GM21360 (cell line): Measurements from ENCODE around the gene TECPR2.
A peak's percentile ranks its signal among the peaks of the same experiment; 100 is the strongest.
"Not testable (repeated sequence)": the region's sequence is repeated elsewhere in the genome, so short reads cannot be mapped to it uniquely, and the experiment has no call there.

Source experiments
- ATAC-seq: cut with Tn5 transposase; IDR thresholded peaks from one replicate; pipeline ENCODE4 v1.9.1; 2021; ENCODE audit warnings: mild to moderate bottlenecking, moderate library complexity; ENCODE audit not compliant: unreplicated experiment

Gene TECPR2

GRCh38 chr14:102523569-102524450 lies 161.1 kb downstream of the TECPR2 start:
- no peak for ATAC-seq

- ATAC-seq = peak; percentile 97
These were observed 161.9 kb downstream of the TECPR2 start for GRCh38 chr14:102524451-102525218.

- no peak for ATAC-seq
These were observed 162.6 kb downstream of the TECPR2 start for GRCh38 chr14:102525219-102525928.

- ATAC-seq = no peak
These were observed 163.3 kb downstream of the TECPR2 start for GRCh38 chr14:102525929-102526497.

- no peak for ATAC-seq
These were observed 165.9 kb downstream of the TECPR2 start for GRCh38 chr14:102528431-102529170.

- ATAC-seq = no peak
These were observed 168.2 kb downstream of the TECPR2 start for GRCh38 chr14:102530828-102531478.

- no peak for ATAC-seq
These were observed 169.5 kb downstream of the TECPR2 start for GRCh38 chr14:102532204-102532658.

- ATAC-seq = no peak
These were observed 175.3 kb downstream of the TECPR2 start for GRCh38 chr14:102537981-102538601.

GRCh38 chr14:102538602-102539543 lies 176.1 kb downstream of the TECPR2 start:
- ATAC-seq = no peak

- ATAC-seq = no peak
These were observed 177.0 kb downstream of the TECPR2 start for GRCh38 chr14:102539544-102540314.

GRCh38 chr14:102540315-102541028 lies 177.7 kb downstream of the TECPR2 start:
- no peak for ATAC-seq

- not testable (repeated sequence) for ATAC-seq
These were observed 178.3 kb downstream of the TECPR2 start for GRCh38 chr14:102541029-102541491.

GRCh38 chr14:102541771-102542170 lies 179.0 kb downstream of the TECPR2 start:
- no peak for ATAC-seq

- no peak for ATAC-seq
These were observed 181.5 kb downstream of the TECPR2 start for GRCh38 chr14:102544046-102544746.

- no peak for ATAC-seq
These were observed 182.2 kb downstream of the TECPR2 start for GRCh38 chr14:102544747-102545460.
